NB4 (cell line): ENCODE data around the gene SHPK.

ENCODE experiments used
- MYC ChIP-seq: IDR thresholded peaks from 2 replicates; pipeline ENCODE4 v1.6.1; 2011; ENCODE audit warnings: low read depth, low read length
- POLR2A ChIP-seq: IDR thresholded peaks from 2 replicates; pipeline ENCODE4 v1.6.1; 2011; ENCODE audit warnings: mild to moderate bottlenecking; ENCODE audit not compliant: insufficient read length; ENCODE audit errors: extremely low read depth
- TF ChIP-seq, protein P1 (sequence below): IDR thresholded peaks from one replicate; pipeline ENCODE4 v1.5.1; 2012; ENCODE audit warnings: low read depth, low read length

- no peak for TF ChIP-seq MYC
- TF ChIP-seq, protein P1, sequence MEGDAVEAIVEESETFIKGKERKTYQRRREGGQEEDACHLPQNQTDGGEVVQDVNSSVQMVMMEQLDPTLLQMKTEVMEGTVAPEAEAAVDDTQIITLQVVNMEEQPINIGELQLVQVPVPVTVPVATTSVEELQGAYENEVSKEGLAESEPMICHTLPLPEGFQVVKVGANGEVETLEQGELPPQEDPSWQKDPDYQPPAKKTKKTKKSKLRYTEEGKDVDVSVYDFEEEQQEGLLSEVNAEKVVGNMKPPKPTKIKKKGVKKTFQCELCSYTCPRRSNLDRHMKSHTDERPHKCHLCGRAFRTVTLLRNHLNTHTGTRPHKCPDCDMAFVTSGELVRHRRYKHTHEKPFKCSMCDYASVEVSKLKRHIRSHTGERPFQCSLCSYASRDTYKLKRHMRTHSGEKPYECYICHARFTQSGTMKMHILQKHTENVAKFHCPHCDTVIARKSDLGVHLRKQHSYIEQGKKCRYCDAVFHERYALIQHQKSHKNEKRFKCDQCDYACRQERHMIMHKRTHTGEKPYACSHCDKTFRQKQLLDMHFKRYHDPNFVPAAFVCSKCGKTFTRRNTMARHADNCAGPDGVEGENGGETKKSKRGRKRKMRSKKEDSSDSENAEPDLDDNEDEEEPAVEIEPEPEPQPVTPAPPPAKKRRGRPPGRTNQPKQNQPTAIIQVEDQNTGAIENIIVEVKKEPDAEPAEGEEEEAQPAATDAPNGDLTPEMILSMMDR, result no peak
- no peak for TF ChIP-seq POLR2A
Measured at GRCh38 chr17:3660311-3660891, 24.4 kb upstream of the SHPK start.
